Right lobe of liver (tissue), 6 donors: ENCODE measurements around the gene AGFG2. TPM values are rescaled to one million over a fixed set of nuclear protein-coding genes. Genes with fewer than 3 reads are reported as not detected.
A peak's percentile ranks its signal among the peaks of the same experiment; 100 is the strongest.

Experiments
- ATAC-seq, 4 donors: fragments of 200-7000 bp; cut with Tn5 transposase; one replicate each; pipeline ENCODE4 v1.9.1; 2020; ENCODE audit warnings: mild to moderate bottlenecking in 4 of 4, moderate library complexity in 4 of 4
- DNase-seq, 3 donors: peaks; one replicate each; pipeline ENCODE4 v3.0.0-alpha.2; 2020
- H3K27ac ChIP-seq, 3 donors: fragments of 200-600 bp; one replicate each; pipeline ENCODE4 v1.8.0; 2022
- H3K27me3 ChIP-seq, 2 donors: fragments of 200-600 bp; one replicate each; pipeline ENCODE4 v1.8.0; 2022
- H3K36me3 ChIP-seq, 4 donors: fragments of 200-600 bp; sonication (generic) in 1 of 4; one replicate each; pipeline versions ENCODE4 v1.5.1 to v1.8.0; 2017 to 2022; ENCODE audit warnings: control low read depth in 1 of 4
- H3K4me1 ChIP-seq, 4 donors: fragments of 200-600 bp; sonication (generic) in 1 of 4; one replicate each; pipeline versions ENCODE4 v1.5.1 to v1.8.0; 2017 to 2022; ENCODE audit warnings: control low read depth in 1 of 4
- H3K4me3 ChIP-seq, 3 donors: fragments of 200-600 bp; one replicate each; pipeline ENCODE4 v1.8.0; 2022
- H3K9me3 ChIP-seq, 4 donors: fragments of 200-600 bp; sonication (generic) in 1 of 4; one replicate each; pipeline versions ENCODE4 v1.5.1 to v1.8.0; 2017 to 2022; ENCODE audit warnings: control low read depth in 1 of 4
- POLR2A ChIP-seq: fragments of 450-650 bp; IDR thresholded peaks from one replicate; pipeline ENCODE4 v1.6.1; 2017; ENCODE audit warnings: antibody characterized with exemption, mild to moderate bottlenecking
- WGBS: methylation state at CpG from one replicate; pipeline ENCODE4 v1.1.6; 2018; ENCODE audit warnings: low coverage, low lambda C conversion rate; ENCODE audit not compliant: insufficient coverage; ENCODE audit errors: missing lambda C conversion rate; 5-methylcytosine and 5-hydroxymethylcytosine counted together
- intact Hi-C, 2 donors: fragments of 100-400 bp; cut with DNase I; formaldehyde crosslinking; loops; one replicate each; pipeline versions ENCODE4 v1.11.2 to v1.14.1; 2022
- total RNA-seq, 6 experiments: library from RNA; depleted of rRNA in 2 of 6; stranded (reverse); fragments of >200 nt in 2 of 6; fragmentation: NEBNext Ultra II Directional in 3 of 6; extraction: Animal tissue kit (Norgen Biotek cat#: 25700) in 3 of 6; gene quantifications; one replicate each; pipeline versions ENCODE4 v1.1.0 to v1.2.4, GENCODE V29; 2016 to 2023
- TF ChIP-seq, protein P1 (sequence below), 4 donors: fragments of 200-600 bp in 3 of 4; fragments of 450-650 bp in 1 of 4; IDR thresholded peaks; one replicate each; pipeline versions ENCODE4 v1.5.1 to v1.8.0; 2016 to 2022; ENCODE audit warnings: antibody characterized with exemption in 4 of 4, mild to moderate bottlenecking in 2 of 4
- donor health status: DM: no; HTN: yes; CAD: no.
- donor health status: DM: no; HTN: no; CAD: no.
- donor health status: DM: no; HTN: no; CAD: no.
- donor health status: DM: no; HTN: yes; CAD: no.
- donor health status: DM: no; HTN: yes; CAD: no.

The AGFG2 gene
- total RNA-seq, 6 experiments from 2014 or later, result 52.9 to 86.3 (median 69.8) TPM

DNA sequence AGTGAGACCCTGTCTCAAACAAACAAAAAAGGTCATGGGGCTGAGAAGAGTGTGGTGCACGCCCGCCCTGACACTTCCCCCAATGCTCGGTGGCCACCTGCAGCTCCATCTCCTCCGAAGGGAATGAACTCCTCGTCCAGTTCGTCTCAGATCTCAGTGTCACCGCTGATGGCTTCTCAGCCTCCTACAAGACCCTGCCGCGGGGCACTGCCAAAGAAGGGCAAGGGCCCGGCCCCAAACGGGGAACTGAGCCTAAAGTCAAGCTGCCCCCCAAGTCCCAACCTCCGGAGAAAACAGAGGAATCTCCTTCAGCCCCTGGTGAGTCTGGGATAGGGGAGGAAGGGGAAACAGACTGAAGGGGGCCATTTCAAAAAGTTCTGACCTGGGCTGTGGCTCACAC is 67.3 kb downstream of the AGFG2 start:
- Histone ChIP-seq H3K4me3 (no peak overlapping the region), H3K36me3 (no peaks in the 10 kb centered on the region), H3K27ac (no peak overlapping the region), H3K27me3 (no peaks in the 10 kb centered on the region), H3K9me3 (no peaks in the 10 kb centered on the region), H3K4me1 (peaks cover 0 to 23% (median 12%) of the 10 kb centered on the region in 4 donors)
- 100% methylated on average over 4 of the region's 12 CpGs for WGBS
- no peak for ATAC-seq
- TF ChIP-seq, protein P1, sequence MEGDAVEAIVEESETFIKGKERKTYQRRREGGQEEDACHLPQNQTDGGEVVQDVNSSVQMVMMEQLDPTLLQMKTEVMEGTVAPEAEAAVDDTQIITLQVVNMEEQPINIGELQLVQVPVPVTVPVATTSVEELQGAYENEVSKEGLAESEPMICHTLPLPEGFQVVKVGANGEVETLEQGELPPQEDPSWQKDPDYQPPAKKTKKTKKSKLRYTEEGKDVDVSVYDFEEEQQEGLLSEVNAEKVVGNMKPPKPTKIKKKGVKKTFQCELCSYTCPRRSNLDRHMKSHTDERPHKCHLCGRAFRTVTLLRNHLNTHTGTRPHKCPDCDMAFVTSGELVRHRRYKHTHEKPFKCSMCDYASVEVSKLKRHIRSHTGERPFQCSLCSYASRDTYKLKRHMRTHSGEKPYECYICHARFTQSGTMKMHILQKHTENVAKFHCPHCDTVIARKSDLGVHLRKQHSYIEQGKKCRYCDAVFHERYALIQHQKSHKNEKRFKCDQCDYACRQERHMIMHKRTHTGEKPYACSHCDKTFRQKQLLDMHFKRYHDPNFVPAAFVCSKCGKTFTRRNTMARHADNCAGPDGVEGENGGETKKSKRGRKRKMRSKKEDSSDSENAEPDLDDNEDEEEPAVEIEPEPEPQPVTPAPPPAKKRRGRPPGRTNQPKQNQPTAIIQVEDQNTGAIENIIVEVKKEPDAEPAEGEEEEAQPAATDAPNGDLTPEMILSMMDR (IDR thresholded peaks at IDR 0.05), result no peak
- intact Hi-C loops, result no loop called here
- DNase-seq, result no peak

GRCh38 chr7:100607111-100607510 is 68.1 kb downstream of the AGFG2 start:
- TF ChIP-seq, protein P1 (IDR thresholded peaks at IDR 0.05), result no peak
- TF ChIP-seq POLR2A, result no peak
- DNase-seq, result no peak
- Histone ChIP-seq H3K4me3 (no peak overlapping the region), H3K27me3 (no peaks in the 10 kb centered on the region), H3K36me3 (no peaks in the 10 kb centered on the region), H3K27ac (no peak overlapping the region), H3K9me3 (no peaks in the 10 kb centered on the region), H3K4me1 (peaks cover 0 to 23% (median 10%) of the 10 kb centered on the region in 4 donors)
- 74% methylated on average over 3 of the region's 8 CpGs for WGBS
- ATAC-seq, result no peak
- intact Hi-C loops, result no loop called here

- Histone ChIP-seq H3K36me3 (no peaks in the 10 kb centered on the region), H3K27ac (peak overlapping the region in 2 of 3 donors; percentile 94 to 98), H3K9me3 (no peaks in the 10 kb centered on the region), H3K4me1 (peaks cover 0 to 17% (median 4%) of the 10 kb centered on the region in 4 donors), H3K27me3 (no peaks in the 10 kb centered on the region), H3K4me3 (no peak overlapping the region)
- TF ChIP-seq, protein P1 (IDR thresholded peaks at IDR 0.05), result no peak
- TF ChIP-seq POLR2A, result no peak
- no peak for DNase-seq
- WGBS, result 87% methylated on average over 5 of the region's 5 CpGs
- no peak for ATAC-seq
- intact Hi-C loops, result no loop called here
These were observed 71.0 kb downstream of the AGFG2 start for GRCh38 chr7:100609958-100610357.

DNA sequence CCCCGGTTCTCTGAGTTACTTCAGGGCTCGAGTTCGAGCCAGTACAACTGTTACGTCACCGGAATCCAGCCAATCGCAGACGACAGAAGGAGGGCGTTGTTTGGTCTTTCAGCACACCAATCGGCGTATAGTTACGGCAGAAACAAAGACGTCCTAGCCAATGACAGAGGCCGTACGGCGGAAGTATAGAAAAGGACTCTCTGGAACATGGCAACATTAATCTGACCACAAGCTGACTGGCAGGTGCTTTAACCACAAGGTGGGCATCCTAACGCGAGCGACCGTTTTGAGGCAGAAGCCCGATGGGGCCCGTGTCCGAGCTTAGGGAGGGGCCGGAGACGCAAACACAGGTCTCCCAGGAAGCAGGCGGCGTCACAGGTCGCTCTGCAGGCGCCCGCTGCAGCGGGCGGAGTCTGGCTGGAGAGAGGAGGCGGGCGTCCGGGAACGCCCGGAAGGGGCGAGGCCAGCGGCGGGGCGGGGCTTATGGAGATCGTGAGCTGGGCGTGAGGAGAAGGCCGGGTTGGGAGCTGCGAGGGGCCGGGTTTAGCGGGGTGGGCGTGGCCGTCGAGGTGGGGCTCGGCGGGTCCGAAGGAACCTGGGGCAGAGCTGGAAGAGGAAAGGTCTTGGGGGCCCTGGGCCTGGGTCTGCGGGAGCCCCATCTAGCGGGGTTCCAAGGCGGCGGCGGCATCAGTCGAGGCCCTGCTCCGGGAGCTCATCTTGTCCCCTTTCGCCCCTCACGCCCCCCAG is 73.2 kb downstream of the AGFG2 start, which contains the start of gene MOSPD3:
TSS of gene MOSPD3 (plus strand) at position 558 of the 747 bp plus-strand sequence. CDS start 252 bp downstream, outside the sequence.
- TF ChIP-seq POLR2A, result peak; percentile 93
- TF ChIP-seq, protein P1 (IDR thresholded peaks at IDR 0.05), result peak in 1 of 4 donors; percentile 5
- no peaks in the 10 kb centered on the region for H3K36me3 ChIP-seq
- no peaks in the 10 kb centered on the region for H3K27me3 ChIP-seq
- DNase-seq (peak; percentile 99 to 100 (median 99)), ATAC-seq (peak; percentile 94 to 97 (median 94))
- intact Hi-C loops, result no loop called here
- WGBS, result 0% methylated on average over 22 of the region's 61 CpGs
- peaks cover 0 to 12% (median 0%) of the 10 kb centered on the region in 4 donors for H3K4me1 ChIP-seq
- H3K4me3 ChIP-seq, result peak within 1 kb of the TSS; percentile 68 to 73 (median 71)
- H3K9me3 ChIP-seq, result no peaks in the 10 kb centered on the region
- peak within 1 kb of the TSS; percentile 92 to 98 (median 94) for H3K27ac ChIP-seq
